ENCODE results near the gene CCDC144A. TPM values are rescaled to one million over a fixed set of nuclear protein-coding genes. Genes with fewer than 3 reads are reported as not detected.
"Not testable (repeated sequence)": the region's sequence is repeated elsewhere in the genome, so short reads cannot be mapped to it uniquely, and the experiment has no call there.

The CCDC144A gene
- total RNA-seq, 2 experiments from 2014 or later, result 1.7 to 2.4 TPM

GRCh38 chr17:16676676-16677268 is 13.3 kb upstream of the CCDC144A start:
- no peak for DNase-seq
- H3K27ac Mint-ChIP-seq, result no peak overlapping the region
- no peaks in the 10 kb centered on the region for H3K9me3 Mint-ChIP-seq
- no peak for ATAC-seq
- H3K4me1 Mint-ChIP-seq (ENCODE audit: low read depth), result no peaks in the 10 kb centered on the region
- intact Hi-C loops (cut with micrococcal nuclease), result no loop called here
- peaks cover 6% of the 10 kb centered on the region for H3K27me3 Mint-ChIP-seq
- TF ChIP-seq, protein P1, sequence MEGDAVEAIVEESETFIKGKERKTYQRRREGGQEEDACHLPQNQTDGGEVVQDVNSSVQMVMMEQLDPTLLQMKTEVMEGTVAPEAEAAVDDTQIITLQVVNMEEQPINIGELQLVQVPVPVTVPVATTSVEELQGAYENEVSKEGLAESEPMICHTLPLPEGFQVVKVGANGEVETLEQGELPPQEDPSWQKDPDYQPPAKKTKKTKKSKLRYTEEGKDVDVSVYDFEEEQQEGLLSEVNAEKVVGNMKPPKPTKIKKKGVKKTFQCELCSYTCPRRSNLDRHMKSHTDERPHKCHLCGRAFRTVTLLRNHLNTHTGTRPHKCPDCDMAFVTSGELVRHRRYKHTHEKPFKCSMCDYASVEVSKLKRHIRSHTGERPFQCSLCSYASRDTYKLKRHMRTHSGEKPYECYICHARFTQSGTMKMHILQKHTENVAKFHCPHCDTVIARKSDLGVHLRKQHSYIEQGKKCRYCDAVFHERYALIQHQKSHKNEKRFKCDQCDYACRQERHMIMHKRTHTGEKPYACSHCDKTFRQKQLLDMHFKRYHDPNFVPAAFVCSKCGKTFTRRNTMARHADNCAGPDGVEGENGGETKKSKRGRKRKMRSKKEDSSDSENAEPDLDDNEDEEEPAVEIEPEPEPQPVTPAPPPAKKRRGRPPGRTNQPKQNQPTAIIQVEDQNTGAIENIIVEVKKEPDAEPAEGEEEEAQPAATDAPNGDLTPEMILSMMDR (IDR thresholded peaks at IDR 0.05), result no peak
- H3K4me3 Mint-ChIP-seq, result no peak overlapping the region
- CTCF ChIA-PET, result no interaction called here
- POLR2A ChIA-PET, result no interaction called here
- no peaks in the 10 kb centered on the region for H3K36me3 Mint-ChIP-seq (ENCODE audit: low read depth)

GRCh38 chr17:16683290-16684138 is 6.5 kb upstream of the CCDC144A start:
- DNase-seq; H3K9me3 Mint-ChIP-seq; H3K4me3 Mint-ChIP-seq; CTCF ChIA-PET; H3K27ac Mint-ChIP-seq; intact Hi-C loops (cut with micrococcal nuclease); H3K36me3 Mint-ChIP-seq (ENCODE audit: low read depth); H3K4me1 Mint-ChIP-seq (ENCODE audit: low read depth); POLR2A ChIA-PET; ATAC-seq: not testable (repeated sequence)
- H3K27me3 Mint-ChIP-seq, result peaks cover 18% of the 10 kb centered on the region

GRCh38 chr17:16686019-16686418 is 4.0 kb upstream of the CCDC144A start:
- POLR2A ChIA-PET; CTCF ChIA-PET; H3K36me3 Mint-ChIP-seq (ENCODE audit: low read depth); intact Hi-C loops (cut with micrococcal nuclease); DNase-seq; ATAC-seq; H3K27ac Mint-ChIP-seq; H3K4me1 Mint-ChIP-seq (ENCODE audit: low read depth); H3K9me3 Mint-ChIP-seq; H3K4me3 Mint-ChIP-seq: not testable (repeated sequence)
- peaks cover 18% of the 10 kb centered on the region for H3K27me3 Mint-ChIP-seq

DNA sequence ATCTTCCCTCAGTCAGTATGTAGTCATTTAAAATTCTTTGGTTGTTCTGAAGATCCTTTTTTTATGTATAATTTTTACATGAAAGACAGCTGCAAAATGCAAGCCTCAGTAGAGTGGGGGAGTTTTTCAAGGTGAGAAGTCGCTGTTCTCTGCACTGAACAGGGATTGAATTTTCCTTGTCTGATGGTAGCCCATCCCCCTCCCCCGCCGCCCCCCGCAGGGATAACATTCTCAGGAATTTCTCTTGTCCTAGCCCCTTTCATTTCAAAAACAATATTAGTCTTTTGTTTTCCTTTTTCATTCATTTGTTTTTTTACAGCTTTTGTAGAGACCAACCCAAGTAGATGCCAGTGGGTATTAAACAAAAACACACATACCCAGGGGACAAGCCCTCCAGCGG is 2.9 kb upstream of the CCDC144A start:
- intact Hi-C loops (cut with micrococcal nuclease); H3K4me1 Mint-ChIP-seq (ENCODE audit: low read depth); CTCF ChIA-PET; H3K4me3 Mint-ChIP-seq; DNase-seq; H3K9me3 Mint-ChIP-seq; POLR2A ChIA-PET; H3K27ac Mint-ChIP-seq; H3K36me3 Mint-ChIP-seq (ENCODE audit: low read depth); ATAC-seq: not testable (repeated sequence)
- peaks cover 16% of the 10 kb centered on the region for H3K27me3 Mint-ChIP-seq

- H3K4me1 Mint-ChIP-seq (ENCODE audit: low read depth); intact Hi-C loops (cut with micrococcal nuclease); POLR2A ChIA-PET; H3K27me3 Mint-ChIP-seq; H3K36me3 Mint-ChIP-seq (ENCODE audit: low read depth); ATAC-seq; H3K9me3 Mint-ChIP-seq; DNase-seq: not testable (repeated sequence)
- CTCF ChIA-PET, result interaction anchor here (0.7 to 2.0 kb wide), 6 partner anchors 82 to 386 kb away, joined by 3 to 15 read pairs (median 4); no protein-coding TSS in a partner anchor
- Mint-ChIP-seq H3K4me3 (peak overlapping the region; percentile 24), H3K27ac (peak overlapping the region; percentile 25)
These were observed 406 bp downstream of the CCDC144A start for GRCh38 chr17:16690447-16690846.

GRCh38 chr17:16697603-16698002 is 7.6 kb downstream of the CCDC144A start:
- DNase-seq; H3K4me1 Mint-ChIP-seq (ENCODE audit: low read depth); H3K36me3 Mint-ChIP-seq (ENCODE audit: low read depth); POLR2A ChIA-PET; ATAC-seq; H3K4me3 Mint-ChIP-seq; CTCF ChIA-PET; H3K27me3 Mint-ChIP-seq; intact Hi-C loops (cut with micrococcal nuclease); H3K27ac Mint-ChIP-seq; H3K9me3 Mint-ChIP-seq: not testable (repeated sequence)

DNA sequence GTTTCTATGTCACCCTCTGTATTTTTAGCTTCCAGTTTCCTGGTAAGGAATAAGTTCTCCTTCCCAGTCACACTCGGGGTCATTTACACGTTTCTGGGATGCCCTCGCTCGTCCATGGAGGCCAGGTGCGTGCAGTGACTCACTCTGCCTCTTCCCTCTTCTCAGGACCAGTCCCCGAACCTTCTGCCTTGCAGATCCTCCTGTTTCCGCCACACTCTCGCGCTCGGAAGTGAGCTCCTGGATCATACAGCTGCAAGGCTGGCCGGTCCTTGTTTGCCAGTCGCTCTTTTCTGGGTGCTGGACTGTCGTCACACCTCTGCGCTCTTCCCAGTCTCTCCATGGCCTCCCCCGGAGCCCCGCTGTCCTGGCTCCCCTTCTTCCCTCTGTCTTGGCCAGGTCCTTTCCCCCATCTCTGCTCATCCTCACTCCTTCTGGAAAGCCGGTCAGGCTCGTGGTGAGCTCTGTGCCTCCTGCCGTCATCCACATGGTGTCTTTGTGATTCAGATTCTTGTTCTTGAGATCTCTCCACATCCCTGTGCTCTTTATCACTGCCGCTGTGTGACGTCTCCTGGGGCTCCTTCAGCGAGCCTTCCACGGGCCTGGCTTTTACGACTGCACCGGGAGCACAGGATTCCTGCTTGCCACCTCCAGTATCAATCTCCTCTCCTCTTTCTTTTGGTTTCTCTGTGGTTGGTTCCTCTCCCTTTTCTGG is 55.6 kb downstream of the CCDC144A start:
- H3K36me3 Mint-ChIP-seq (ENCODE audit: low read depth); intact Hi-C loops (cut with micrococcal nuclease); POLR2A ChIA-PET; ATAC-seq; CTCF ChIA-PET; H3K27ac Mint-ChIP-seq; H3K4me1 Mint-ChIP-seq (ENCODE audit: low read depth); H3K9me3 Mint-ChIP-seq: not testable (repeated sequence)
- DNase-seq, result peak; percentile 2
- peaks cover 24% of the 10 kb centered on the region for H3K27me3 Mint-ChIP-seq
- H3K4me3 Mint-ChIP-seq, result peak overlapping the region; percentile 0

DNA sequence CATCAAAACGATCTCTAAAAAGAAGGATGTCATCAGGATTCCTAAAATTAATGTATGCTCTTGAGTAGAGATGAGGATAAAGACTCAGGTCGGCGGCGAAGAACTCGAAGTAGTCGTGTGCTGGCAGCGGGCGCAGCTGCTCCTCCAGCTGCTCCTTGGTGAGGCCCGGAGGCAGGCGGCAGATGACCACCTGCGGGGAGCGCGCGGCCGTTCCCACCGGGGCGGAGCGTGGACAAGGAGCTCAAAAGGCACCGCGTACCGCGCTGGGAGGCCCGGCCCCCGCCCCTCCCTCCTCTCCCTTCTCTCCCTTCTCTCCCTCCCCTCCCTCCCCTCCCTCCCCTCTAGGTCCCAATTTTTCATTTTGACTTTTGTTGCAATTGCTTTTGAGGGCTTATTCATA is 56.5 kb downstream of the CCDC144A start:
- H3K9me3 Mint-ChIP-seq; intact Hi-C loops (cut with micrococcal nuclease); H3K4me1 Mint-ChIP-seq (ENCODE audit: low read depth); H3K4me3 Mint-ChIP-seq; H3K36me3 Mint-ChIP-seq (ENCODE audit: low read depth); POLR2A ChIA-PET; DNase-seq; H3K27ac Mint-ChIP-seq; CTCF ChIA-PET: not testable (repeated sequence)
- ATAC-seq, result peak; percentile 30
- H3K27me3 Mint-ChIP-seq, result peaks cover 28% of the 10 kb centered on the region

DNA sequence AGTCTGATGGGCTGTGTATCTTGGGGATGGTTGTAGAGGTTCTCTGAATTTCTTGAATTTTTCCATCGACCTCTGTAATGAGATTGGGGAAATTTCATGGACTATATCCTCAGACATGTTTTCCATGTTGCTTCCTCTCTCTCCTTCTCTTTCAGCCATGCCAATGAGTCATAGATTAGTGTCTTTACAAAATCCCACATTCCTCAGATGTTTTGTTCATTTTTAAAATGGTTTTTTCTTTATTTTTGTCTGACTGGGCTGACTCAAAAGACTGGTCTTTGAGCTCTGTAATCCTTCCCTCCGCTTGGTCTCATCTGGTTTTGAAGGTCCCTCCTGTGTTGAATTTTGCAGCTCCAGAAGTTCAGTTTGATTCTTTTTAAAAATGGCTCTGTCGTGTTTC is 60.5 kb downstream of the CCDC144A start:
- POLR2A ChIA-PET; H3K9me3 Mint-ChIP-seq; DNase-seq; H3K4me1 Mint-ChIP-seq (ENCODE audit: low read depth); H3K4me3 Mint-ChIP-seq; intact Hi-C loops (cut with micrococcal nuclease); CTCF ChIA-PET; H3K27ac Mint-ChIP-seq; ATAC-seq; H3K36me3 Mint-ChIP-seq (ENCODE audit: low read depth): not testable (repeated sequence)
- peaks cover 24% of the 10 kb centered on the region for H3K27me3 Mint-ChIP-seq
